Measurements from ENCODE around the gene ANTXR2.

- TF ChIP-seq POLR2A (IDR thresholded peaks at IDR 0.05; ENCODE audit: low read depth) = no peak
- TF ChIP-seq, protein P1, sequence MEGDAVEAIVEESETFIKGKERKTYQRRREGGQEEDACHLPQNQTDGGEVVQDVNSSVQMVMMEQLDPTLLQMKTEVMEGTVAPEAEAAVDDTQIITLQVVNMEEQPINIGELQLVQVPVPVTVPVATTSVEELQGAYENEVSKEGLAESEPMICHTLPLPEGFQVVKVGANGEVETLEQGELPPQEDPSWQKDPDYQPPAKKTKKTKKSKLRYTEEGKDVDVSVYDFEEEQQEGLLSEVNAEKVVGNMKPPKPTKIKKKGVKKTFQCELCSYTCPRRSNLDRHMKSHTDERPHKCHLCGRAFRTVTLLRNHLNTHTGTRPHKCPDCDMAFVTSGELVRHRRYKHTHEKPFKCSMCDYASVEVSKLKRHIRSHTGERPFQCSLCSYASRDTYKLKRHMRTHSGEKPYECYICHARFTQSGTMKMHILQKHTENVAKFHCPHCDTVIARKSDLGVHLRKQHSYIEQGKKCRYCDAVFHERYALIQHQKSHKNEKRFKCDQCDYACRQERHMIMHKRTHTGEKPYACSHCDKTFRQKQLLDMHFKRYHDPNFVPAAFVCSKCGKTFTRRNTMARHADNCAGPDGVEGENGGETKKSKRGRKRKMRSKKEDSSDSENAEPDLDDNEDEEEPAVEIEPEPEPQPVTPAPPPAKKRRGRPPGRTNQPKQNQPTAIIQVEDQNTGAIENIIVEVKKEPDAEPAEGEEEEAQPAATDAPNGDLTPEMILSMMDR (IDR thresholded peaks at IDR 0.05) = no peak
These were observed 56.5 kb downstream of the ANTXR2 start for GRCh38 chr4:80016506-80016905.

Data from esophagus muscularis mucosa (tissue), 3 donors.